LNCaP clone FGC (cell line): ENCODE data around the gene MCTP1.
"Not testable (repeated sequence)": the region's sequence is repeated elsewhere in the genome, so short reads cannot be mapped to it uniquely, and the experiment has no call there.

Experiments
- DNase-seq: peaks from one replicate; pipeline ENCODE4 v3.0.0-alpha.2; 2011; ENCODE audit warnings: low read depth
- H3K4me3 ChIP-seq: 2 replicates; pipeline ENCODE4 v1.5.1; 2011; ENCODE audit warnings: mild to moderate bottlenecking, low read depth, low read length, control low read depth
- CTCF ChIP-seq: IDR thresholded peaks from 2 replicates; pipeline ENCODE4 v1.5.1; 2012; ENCODE audit warnings: mild to moderate bottlenecking; ENCODE audit not compliant: control insufficient read depth, insufficient read depth; ENCODE audit errors: extremely low read depth

MCTP1 gene

DNA sequence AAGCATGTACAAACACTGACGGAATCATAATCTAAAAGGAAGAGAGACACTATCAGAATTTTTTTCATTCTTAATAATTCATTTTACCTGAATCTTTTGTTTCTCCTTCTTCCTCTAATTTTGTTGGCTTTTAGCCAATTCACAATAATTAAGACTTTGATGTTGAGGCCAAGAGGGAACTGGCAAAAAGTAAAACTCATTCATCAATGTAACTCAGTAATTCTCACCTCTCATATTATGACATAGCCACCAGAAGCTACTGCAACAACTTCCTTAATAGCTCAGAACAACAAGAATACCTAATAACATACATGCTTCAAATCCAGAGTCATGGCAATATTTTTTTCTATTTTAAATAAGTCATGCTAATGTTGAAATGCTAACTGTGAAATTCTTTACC, 64.5 kb downstream of the MCTP1 start:
- H3K4me3 ChIP-seq: no peak overlapping the region
- no peak for DNase-seq
- TF ChIP-seq CTCF: no peak

DNA sequence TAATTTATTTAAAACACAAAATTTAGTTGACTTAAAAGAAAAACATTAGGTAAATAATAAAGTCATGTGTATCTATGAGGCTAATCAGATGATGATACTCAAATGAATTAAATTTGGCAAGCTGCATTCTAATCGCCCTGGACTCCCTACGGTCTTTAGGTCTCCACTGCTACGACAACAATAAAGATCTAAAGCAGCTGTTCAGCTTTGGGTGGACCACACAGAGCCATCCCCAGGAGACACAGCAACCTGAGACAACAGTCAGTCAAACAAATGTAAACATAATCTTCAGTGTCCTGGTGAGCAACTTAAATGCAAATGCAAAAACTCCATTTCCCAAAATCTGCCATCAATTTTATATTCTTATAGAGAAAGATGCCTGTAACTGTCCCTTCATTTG, 65.5 kb downstream of the MCTP1 start:
- no peak for TF ChIP-seq CTCF

GRCh38 chr5:95217881-95218280, 67.0 kb downstream of the MCTP1 start:
- no peak for TF ChIP-seq CTCF

More for the DNA sequence above, 65.5 kb downstream of the MCTP1 start:
- no peak overlapping the region for H3K4me3 ChIP-seq
- no peak for DNase-seq

GRCh38 chr5:95217351-95217750, 67.5 kb downstream of the MCTP1 start:
- no peak overlapping the region for H3K4me3 ChIP-seq
- no peak for TF ChIP-seq CTCF
- no peak for DNase-seq

More at GRCh38 chr5:95217881-95218280, 67.0 kb downstream of the MCTP1 start:
- DNase-seq: no peak
- H3K4me3 ChIP-seq: no peak overlapping the region

DNA sequence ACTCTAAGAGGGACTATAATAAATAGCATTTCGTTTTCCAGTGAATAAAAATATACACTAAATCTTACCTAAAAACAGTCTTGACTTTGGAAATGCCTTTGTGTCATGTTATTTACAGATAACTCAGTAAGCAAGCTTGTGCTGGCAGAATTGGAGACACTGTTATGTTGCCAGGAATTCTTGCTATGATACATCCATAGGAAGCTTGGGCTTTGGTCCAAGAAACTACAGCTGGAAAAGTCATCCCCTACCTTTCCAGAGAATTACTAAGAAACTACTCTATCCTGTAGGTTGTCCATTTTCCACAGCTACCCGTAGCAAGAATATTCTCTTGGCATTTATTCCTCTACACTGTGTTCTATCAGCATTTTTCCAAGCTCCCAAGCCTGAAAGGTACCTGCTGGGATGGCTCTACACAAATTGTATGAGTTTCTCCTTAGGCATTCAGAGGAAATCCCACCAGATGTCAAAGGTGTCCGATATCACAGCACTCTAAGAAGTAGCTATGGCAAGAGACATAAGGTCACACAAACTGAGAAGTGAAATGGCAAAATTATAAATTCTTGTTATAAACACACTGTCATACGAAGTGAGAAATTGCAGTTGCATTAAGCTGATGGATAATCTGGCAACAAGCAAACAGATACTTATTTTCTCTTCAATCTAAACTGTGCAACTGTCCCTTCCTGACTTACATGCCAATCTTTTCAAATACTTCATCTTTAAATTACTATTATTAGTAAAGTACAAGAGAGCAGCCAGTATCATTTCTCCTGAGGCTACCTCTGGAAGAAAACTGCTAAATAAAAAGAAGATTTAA, 68.5 kb downstream of the MCTP1 start:
- H3K4me3 ChIP-seq: no peak overlapping the region
- no peak for DNase-seq
- TF ChIP-seq CTCF: no peak

- not testable (repeated sequence) for H3K4me3 ChIP-seq, DNase-seq
Measured at GRCh38 chr5:95207811-95208210, 77.1 kb downstream of the MCTP1 start.

DNA sequence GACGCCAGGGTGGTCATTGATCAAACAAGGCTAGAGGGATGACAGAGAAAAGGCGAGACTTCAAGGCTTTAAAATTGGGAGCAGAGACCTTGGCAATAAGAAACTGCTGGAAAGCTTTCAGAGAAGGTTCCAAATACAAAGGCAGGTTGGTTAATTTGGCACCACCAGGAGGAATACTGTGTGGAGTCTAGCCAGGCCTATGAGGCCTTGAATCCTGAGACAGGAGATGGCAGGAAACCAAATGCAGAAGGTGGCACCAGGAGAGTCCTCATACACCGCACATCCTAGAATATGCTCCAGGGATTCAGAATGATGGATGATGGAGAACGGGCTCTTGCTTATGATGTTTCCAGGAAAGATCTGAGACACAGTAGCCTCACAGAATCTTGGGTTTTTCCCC, 90.0 kb downstream of the MCTP1 start:
- no peak for TF ChIP-seq CTCF
- no peak for DNase-seq

More for the DNA sequence above, 90.0 kb downstream of the MCTP1 start:
- no peak overlapping the region for H3K4me3 ChIP-seq
